Measurements from ENCODE around the gene ITGA1. TPM values are rescaled to one million over a fixed set of nuclear protein-coding genes. Genes with fewer than 3 reads are reported as not detected.
A peak's percentile ranks its signal among the peaks of the same experiment; 100 is the strongest.

ITGA1 gene
- total and polyA plus RNA-seq, 2 of the 13 experiments (the other 11 are each of a cell fraction or from before 2014, with no cell fraction given) = 23.1 to 28.6 TPM

DNA sequence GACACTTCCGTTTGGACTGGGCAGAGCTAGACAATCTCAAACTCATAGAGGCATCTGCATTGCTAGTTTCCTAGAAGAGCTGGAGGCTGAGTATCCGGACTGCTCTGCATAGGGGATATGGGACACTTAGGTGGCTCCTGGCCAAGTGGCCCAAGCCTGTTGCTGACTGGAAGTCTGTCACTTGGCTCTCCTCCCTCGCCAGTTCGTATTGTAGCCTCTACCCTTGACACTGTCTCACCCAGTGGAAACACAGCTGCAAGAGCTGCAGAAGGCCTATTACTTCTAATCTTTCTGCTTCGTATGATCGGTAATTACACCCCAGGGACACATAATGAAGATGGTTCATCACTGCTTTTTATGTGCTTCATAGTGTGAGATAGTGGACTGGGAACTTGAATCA lies 34.7 kb downstream of the ITGA1 start:
- no peaks in the 10 kb centered on the region for H3K9me3 ChIP-seq (ENCODE audit: low read length)
- intact Hi-C loops (cut with micrococcal nuclease; ENCODE audit: unreplicated experiment) = no loop called here
- no peak for ATAC-seq
- no peak overlapping the region for H3K9ac ChIP-seq (ENCODE audit: insufficient read depth, low read depth, low read length)
- WGBS (ENCODE audit: low lambda C conversion rate) = over 99% methylated on average over 5 of the region's 6 CpGs
- H3K36me3 ChIP-seq (replicated peaks in 1 of 2; ENCODE audit: control insufficient read depth in 1 of 2, insufficient read depth in 2 of 2, low read length in 2 of 2) = no peaks in the 10 kb centered on the region
- no peaks in the 10 kb centered on the region for H4K20me1 ChIP-seq (ENCODE audit: insufficient read depth, low read length)
- CTCF ChIA-PET (ENCODE audit: low intra/inter-chr PET ratio, low total read pairs) = no interaction called here
- POLR2A ChIA-PET = no interaction called here
- no peak for FAIRE-seq
- TF ChIP-seq, protein P1, sequence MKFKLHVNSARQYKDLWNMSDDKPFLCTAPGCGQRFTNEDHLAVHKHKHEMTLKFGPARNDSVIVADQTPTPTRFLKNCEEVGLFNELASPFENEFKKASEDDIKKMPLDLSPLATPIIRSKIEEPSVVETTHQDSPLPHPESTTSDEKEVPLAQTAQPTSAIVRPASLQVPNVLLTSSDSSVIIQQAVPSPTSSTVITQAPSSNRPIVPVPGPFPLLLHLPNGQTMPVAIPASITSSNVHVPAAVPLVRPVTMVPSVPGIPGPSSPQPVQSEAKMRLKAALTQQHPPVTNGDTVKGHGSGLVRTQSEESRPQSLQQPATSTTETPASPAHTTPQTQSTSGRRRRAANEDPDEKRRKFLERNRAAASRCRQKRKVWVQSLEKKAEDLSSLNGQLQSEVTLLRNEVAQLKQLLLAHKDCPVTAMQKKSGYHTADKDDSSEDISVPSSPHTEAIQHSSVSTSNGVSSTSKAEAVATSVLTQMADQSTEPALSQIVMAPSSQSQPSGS (CRISPR knock-in tag; IDR thresholded peaks at IDR 0.05) = no peak
- TF ChIP-seq KDM1A (CRISPR knock-in tag; IDR thresholded peaks at IDR 0.05) = no peak
- peaks cover 9% of the 10 kb centered on the region; the same call in 1 of the 2 replicates for H3K4me1 ChIP-seq (ENCODE audit: insufficient read depth, low read length)
- H3K27me3 ChIP-seq (ENCODE audit: control insufficient read depth in 1 of 2, insufficient read depth in 2 of 2, low read length in 2 of 2) = no peaks in the 10 kb centered on the region
- DNase-seq (ENCODE audit: low spot score) = no peak
- H3K27ac ChIP-seq (ENCODE audit: extremely low read length, insufficient read depth, low read length) = no peak overlapping the region
- H2AFZ ChIP-seq (ENCODE audit: low read length) = no peak overlapping the region
- BruUV-seq (replicated peaks) = no TSS peak
- in situ Hi-C loops (cut with HindIII; ENCODE audit: extremely low pct_ligation_motif_present, low pct_unique_long_range_greater_than_20kb) = no loop called here
- H3K4me3 ChIP-seq (replicated peaks in 1 of 3; ENCODE audit: insufficient read depth in 1 of 3, low read depth in 2 of 3, low read length in 3 of 3) = no peak overlapping the region
- H3K79me2 ChIP-seq (ENCODE audit: insufficient read depth, low read length) = peaks cover 2% of the 10 kb centered on the region
- H3K4me2 ChIP-seq (ENCODE audit: low read depth, low read length) = no peak overlapping the region

DNA sequence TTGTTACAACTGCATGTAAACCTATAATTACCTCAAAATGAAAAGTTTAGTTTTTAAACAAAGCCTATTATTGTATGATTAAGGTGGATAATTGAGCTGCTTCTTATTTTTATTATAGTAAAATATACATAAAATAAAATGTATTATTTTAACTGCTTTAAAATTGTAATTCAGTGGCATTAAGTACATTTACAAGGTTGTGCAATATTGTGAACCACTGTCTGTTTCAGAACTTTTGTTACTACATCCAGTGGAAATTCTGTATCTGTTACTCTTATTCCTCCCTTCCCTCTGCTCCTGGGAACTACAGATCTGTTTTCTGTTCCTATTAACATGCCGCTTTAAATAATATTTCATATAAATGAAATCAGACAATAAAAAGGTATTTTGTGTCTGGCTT lies 37.1 kb downstream of the ITGA1 start:
- no peak overlapping the region for H3K27ac ChIP-seq (ENCODE audit: extremely low read length, insufficient read depth, low read length)
- H3K9me3 ChIP-seq (ENCODE audit: low read length) = no peaks in the 10 kb centered on the region
- 100% methylated on average over 1 of the region's 1 CpG for WGBS (ENCODE audit: low lambda C conversion rate)
- ATAC-seq = no peak
- no peaks in the 10 kb centered on the region for H3K27me3 ChIP-seq (ENCODE audit: control insufficient read depth in 1 of 2, insufficient read depth in 2 of 2, low read length in 2 of 2)
- TF ChIP-seq SSRP1 (CRISPR knock-in tag; IDR thresholded peaks at IDR 0.05) (no peak), CEBPB (IDR thresholded peaks at IDR 0.05; ENCODE audit: borderline replicate concordance, low read depth, low read length) (peak; percentile 32; the same call in 1 of the 2 replicates)
- ChIA-PET CTCF (ENCODE audit: low intra/inter-chr PET ratio, low total read pairs) (no interaction called here), POLR2A (no interaction called here)
- BruUV-seq (replicated peaks) = no TSS peak
- no peak for DNase-seq (ENCODE audit: low spot score)
- H3K4me1 ChIP-seq (ENCODE audit: insufficient read depth, low read length) = peaks cover 5% of the 10 kb centered on the region; the same call in 1 of the 2 replicates
- intact Hi-C loops (cut with micrococcal nuclease; ENCODE audit: unreplicated experiment) (no loop called here), in situ Hi-C loops (cut with HindIII; ENCODE audit: extremely low pct_ligation_motif_present, low pct_unique_long_range_greater_than_20kb) (no loop called here)
- H3K36me3 ChIP-seq (replicated peaks in 1 of 2; ENCODE audit: control insufficient read depth in 1 of 2, insufficient read depth in 2 of 2, low read length in 2 of 2) = no peaks in the 10 kb centered on the region
- H3K4me2 ChIP-seq (ENCODE audit: low read depth, low read length) = no peak overlapping the region
- H3K4me3 ChIP-seq (replicated peaks in 1 of 3; ENCODE audit: insufficient read depth in 1 of 3, low read depth in 2 of 3, low read length in 3 of 3) = no peak overlapping the region
- FAIRE-seq = no peak
- no peak overlapping the region for H3K9ac ChIP-seq (ENCODE audit: insufficient read depth, low read depth, low read length)
- no peaks in the 10 kb centered on the region for H4K20me1 ChIP-seq (ENCODE audit: insufficient read depth, low read length)
- H3K79me2 ChIP-seq (ENCODE audit: insufficient read depth, low read length) = peaks cover 2% of the 10 kb centered on the region
- H2AFZ ChIP-seq (ENCODE audit: low read length) = no peak overlapping the region

Measured in HepG2 (cell line).